ENCODE results near the gene RWDD3.

RWDD3 gene, protein sequence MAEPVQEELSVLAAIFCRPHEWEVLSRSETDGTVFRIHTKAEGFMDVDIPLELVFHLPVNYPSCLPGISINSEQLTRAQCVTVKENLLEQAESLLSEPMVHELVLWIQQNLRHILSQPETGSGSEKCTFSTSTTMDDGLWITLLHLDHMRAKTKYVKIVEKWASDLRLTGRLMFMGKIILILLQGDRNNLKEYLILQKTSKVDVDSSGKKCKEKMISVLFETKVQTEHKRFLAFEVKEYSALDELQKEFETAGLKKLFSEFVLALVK
- total RNA-seq = 0.64 to 2.8 (median 1.7) reads per million in 18 experiments

DNA sequence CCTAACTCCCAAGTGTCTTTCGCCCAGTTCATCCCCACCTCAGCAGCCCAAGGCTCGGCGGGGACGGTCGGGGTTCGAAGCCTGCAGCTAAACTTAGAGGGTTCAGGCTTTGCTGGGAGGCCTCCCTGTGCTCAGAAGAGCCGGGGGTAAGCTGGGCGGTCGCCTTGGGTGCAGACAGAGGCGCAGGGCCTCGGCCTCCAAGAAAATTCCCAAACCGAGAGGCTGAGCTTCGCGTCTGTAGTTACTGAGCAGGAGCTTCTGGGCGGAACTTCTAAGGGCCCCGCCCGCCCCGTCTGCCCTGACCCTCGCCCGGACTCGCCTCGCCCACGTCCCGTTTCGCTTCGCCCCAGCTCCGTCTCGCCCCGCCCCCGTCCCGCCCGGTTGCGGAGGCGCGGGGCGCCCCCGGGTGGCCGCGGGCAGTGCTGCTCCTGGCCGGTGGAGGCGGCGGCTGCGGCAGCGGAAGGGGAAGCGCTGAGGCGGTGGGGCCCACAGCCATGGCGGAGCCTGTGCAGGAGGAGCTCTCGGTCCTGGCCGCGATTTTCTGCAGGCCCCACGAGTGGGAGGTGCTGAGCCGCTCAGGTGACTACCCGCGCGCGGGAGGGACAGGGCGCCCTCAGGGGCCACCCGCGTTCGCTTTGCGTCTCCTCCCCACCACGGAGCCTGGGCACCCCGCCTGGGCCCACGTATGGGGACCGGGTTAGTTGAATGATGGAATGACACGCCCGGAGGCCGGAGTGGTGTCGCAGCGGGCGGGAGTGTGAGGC lies at the start of gene RWDD3:
Gene RWDD3, plus strand, starts transcription at position 474 of the 764 bp plus-strand sequence. Its CDS starts 21 bp downstream, at position 495.
- peak; percentile 94 to 95 for DNase-seq

DNA sequence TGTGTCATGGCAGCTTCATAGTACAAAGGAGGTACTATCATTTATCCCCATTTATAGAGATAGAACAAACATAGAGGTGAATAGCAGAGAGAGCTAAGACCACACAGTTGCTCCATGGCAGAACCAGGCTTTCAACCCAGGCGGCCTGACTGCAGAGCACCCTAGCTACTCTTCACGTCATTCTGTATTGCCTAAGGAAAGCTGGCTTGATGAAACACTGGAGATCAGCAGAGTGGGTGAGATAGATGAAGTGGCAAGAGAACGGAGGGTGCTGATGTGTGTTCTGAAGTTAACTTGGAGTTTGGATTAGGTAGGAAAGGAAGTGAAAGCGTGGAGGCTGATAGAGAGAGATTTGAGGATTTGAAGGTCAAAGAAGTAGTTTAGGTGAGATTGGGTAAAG lies 47.9 kb upstream of the RWDD3 start:
- DNase-seq = no peak

DNA sequence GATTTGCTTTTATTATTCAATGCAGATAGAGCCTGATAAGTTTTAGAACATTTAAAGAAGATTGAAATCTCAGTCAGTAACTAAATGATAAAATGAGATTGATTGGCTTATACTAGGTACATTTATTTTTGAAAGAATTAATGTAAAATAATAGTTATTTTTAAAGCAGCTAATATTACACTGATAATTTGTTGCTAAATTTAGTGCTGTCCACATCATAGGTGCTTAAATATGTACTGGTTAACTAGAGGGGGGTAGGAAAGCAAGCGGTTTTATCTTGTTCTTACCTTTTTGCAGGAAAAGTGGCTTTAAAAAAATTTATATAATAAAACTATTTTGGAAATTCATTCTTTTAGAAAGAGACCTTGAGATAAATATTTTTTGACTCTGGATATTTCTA lies 40.4 kb upstream of the RWDD3 start:
- DNase-seq = no peak

DNA sequence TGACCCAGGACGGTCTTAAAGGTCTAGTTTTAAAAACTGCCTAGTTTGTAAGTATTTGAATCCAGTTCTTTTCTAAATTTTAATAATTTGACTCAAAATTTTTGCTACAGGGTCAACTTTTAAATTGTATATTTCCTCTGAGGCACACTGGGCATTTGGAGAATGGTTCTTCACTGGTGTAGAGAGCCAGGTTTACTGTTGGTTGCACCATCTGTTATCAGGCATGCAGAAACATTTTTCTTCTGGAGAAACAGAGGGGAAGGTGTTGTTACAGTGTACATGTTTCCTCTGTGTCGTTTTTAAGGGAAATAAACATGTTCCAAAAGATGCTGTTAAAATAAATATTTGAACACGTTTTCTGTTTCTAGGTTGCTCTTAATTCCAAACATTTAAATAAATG lies 39.0 kb upstream of the RWDD3 start:
- DNase-seq = no peak

DNA sequence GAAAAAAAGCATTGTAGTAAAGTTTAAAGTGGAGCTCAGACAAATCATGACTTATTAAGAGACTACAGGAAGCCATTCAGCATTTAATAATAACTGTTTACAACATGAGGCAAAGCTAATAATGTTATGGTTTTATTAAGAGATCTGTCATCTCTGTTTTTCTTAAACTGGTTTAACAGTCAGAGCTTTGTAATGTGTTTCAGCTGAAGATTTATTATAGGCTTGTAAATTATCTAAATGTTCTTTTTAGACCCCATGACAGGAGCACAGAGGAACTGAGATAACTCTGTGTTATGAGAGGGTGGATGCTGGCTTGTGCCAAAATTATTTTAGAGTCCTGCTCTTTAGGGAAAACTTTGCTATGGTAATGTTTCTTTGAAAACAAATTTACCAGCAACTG lies 38.0 kb upstream of the RWDD3 start:
- no peak for DNase-seq

DNA sequence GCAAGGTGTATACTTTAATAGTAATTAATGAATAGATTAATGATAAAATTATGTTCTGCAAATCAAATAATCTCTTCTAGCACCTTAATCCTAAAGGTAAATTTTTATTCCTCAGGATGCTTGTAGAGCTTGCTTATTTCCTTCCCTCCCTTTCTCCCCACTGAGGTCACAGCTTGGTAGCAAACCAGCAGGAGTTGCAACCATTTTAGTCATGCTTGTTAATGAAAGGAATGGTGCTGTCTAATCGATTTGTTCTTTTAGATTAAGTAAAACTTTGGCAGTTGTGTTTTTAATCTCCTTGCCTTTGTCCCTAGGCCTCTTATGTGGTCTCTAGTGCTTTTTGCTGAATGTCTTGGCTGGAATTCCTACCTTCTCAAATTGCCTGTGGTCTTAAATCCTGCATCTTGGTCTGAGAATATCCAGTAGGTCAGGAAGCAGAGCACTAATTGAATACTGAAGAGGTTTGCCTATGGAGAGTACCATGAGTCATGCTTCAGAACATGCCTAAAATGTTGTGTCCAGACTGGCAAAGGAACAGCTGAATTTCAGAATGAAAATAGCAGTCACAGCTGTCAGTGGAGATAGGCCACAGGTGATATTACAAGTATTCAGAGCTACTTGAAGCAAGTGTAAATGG lies 36.3 kb upstream of the RWDD3 start:
- no peak for DNase-seq

DNA sequence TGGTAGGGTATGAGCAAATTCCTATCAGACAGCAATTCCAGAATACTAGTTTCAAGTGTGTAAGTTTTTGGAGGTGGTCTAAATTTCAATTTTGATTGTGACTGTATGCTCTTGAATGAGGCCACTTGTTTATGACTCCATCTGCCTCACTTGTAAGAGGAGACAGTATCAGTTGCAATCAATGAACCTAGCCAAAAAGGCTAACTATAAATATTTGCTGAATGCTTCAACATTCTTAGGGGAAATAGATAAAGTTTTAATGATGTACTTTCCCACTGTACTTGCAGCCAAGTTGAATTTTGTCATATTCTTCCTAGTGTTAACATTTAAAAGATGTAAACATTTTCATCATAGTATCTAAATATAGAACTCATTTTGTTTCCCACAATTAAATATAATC lies 32.1 kb upstream of the RWDD3 start:
- no peak for DNase-seq

DNA sequence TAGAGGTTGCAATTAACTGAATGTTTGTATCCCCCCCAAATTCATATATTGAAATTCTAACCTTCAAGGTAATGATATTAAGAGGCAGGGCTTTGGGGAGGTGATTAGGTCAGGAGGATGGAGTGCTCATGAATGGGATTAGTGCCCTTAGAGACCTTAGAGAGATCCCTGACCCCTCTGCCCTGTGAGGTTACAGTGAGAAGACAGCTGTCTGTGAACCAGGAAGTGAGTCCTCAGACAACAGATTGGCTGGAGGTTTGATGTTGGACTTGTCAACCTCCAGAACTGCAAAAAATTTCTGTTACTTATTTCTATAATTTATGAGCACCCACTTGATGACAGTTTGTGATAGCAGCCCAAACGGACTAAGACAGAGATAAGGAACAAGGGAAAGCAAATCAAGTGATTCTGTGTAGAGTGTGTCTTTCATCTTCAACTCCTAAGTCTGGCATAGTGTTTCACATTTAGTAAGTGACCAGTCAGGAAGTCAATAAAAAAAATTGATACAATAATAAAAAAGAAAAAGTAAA lies 30.0 kb upstream of the RWDD3 start:
- no peak for DNase-seq

DNA sequence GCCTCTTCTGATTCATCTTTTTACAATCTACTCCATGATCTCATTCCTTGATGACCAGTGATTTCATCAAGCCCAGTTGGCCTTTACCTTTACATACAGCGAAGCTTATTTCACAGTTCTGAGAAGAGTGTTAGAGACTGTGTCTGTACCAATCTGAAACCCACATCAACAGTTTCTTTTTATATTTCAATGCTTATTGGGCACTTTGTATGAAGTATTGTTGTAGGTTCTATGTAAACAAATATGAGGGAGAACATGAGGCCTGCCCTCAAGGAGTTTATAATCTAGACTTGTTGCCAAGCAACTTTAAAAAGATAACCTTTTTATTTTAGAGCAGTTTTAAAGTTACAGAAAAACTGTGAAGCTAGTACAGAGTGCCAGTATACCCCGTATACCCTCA lies 27.5 kb upstream of the RWDD3 start:
- DNase-seq = no peak

DNA sequence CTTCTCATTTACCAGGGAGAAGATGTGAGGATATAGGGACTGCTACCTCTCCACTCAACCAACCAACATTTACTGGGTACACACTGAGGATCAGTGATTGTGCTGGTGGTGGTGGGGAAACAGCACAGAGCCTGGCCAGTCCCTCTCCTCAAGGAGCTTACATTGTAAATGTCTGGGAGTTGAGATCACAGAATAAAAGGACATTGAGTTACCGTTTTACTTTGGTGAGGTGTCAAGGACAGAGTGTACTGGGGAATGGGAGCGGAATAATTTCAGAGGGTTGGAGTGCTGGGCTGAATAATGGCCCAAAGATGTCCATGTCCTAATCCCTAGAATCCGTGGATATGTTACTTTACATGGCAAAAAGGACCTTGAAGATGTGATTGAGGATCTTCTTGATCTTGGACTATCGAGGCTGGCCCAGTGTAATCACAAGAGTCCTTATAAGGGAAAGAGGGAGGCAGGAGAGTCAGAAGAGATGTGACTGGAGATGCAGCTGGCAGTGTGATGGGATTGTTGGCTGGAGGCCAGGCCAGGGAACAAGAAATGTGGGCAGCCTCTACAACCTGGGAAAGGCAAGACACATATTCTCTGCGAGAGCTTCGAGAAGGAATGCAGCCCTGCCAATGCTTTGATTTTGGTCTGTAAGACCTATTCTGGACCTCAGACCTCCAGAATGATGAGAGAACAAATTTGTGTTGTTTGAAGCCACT lies 26.6 kb upstream of the RWDD3 start:
- DNase-seq = no peak

DNA sequence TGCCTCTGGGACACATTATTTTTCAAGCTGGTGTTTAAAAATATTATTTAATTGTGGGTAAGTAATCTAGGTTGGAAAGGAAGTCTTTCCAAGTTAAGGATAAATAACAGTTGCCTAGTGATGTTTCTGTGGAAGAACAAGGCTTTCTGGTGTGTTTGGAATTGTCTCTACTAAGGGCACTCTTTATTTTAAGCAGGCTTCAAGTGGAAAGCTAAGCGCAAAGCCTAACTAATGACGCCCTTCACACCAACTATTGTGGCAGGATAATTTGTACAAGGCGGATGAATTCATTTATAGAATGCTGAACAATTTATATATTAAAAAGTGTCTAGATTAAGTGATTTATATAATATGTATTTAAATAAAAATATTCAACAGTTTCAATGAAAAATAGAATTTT lies 25.1 kb upstream of the RWDD3 start:
- no peak for DNase-seq

DNA sequence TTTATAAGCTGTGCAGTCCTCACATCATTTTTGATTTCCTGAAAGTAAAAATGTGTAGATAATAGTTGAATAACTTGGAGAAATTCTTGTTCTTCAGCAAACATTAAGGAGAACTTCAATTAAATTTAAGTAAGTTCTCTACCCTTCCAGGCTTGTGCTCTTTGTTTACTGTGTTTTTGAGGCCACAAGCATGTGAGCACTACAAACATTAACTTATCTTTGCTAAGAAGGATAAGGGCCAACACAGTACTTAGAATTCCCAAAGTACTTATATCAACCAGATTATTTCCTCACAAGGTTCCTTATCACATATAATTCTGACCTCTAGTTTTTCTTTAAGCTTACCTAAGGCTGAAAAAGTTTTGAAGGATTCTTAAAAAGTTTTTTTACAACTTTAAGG lies 24.7 kb upstream of the RWDD3 start:
- no peak for DNase-seq

DNA sequence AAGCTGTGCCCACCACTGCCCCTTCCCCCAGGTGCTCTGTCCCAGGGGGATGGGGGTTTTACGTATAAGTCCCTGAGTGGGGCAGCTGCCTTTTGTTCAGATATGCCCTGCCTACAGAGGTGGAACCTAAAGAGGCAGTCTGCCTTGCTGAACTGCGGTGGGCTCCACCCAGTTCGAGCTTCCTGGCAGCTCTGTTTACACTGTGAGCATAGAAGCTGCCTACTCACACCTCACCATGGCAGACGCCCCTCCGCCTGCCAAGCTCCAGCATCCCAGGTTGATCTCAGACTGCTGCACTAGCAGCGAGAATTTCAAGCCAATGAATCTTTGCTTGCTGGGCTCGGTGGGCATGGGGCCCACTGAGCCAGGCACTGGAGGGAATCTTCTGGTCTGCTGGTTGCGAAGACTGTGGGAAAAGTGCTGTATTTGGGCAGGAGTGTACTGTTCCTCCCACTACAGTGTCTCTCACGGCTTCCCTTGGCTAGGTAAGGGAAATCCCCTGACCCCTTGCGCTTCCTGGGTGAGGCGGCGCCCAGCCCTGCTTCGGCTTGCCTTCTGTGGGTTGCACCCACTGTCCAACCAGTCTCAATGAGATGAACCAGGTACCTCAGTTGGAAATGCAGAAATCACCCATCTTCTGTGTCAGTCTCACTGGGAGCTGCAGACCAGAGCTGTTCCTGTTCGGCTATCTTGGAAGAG lies 17.6 kb upstream of the RWDD3 start:
- DNase-seq = no peak

DNA sequence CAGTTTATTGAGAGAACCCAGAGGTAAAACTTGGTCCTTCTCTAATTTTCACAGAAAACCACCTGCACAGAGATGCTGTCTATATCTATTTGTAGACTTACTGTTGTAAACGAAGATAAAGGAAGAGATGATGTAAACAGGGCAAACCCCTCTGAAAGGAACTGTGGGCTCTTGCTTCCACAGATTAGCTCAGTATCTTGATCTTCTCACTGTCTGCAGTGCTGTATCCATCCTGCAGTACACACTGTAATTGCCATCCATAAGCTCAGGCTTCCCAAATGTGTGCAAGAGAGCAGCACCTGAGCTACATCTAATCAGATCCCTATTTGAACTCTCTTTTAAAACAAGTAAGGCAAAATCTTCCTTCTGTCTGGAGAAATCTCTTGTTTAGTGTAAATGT lies 16.6 kb upstream of the RWDD3 start:
- DNase-seq = no peak

DNA sequence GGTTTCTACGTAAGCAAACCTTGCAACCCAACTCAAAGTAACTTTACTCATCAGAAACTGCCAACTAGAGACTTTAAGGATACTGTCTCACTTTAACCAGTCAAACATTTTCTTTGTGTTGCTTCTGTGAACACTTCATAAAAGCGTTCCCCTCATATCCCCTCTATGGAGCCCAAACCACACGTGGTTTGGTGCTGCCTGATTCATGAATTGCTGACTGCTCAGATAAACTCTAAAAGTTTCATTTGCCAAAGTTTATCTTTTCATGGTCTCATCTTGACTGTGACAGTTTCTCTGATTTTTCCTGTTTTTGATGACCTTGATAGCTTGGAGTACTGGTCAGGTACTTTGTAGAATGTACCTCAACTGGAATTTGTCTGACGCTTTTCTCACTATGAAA lies 14.6 kb upstream of the RWDD3 start:
- DNase-seq = no peak

DNA sequence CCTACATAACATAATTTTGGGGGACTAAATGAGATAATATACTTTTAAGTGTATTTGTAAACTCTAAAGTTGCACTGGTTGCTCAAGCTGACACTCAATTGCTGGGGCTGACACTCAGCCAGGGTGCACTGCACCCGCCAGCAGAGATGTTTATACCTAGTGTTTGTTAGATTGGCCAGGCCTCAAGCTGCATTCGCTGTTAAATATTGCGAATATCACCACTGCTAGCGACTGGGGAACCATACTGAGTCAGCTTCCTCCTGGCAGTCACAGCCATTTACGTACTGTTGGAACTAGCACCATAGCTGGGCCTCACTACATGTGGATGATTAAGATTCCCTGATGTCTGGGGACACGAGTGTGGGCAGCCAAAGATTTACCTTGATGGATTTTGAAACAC lies 12.7 kb upstream of the RWDD3 start:
- no peak for DNase-seq

DNA sequence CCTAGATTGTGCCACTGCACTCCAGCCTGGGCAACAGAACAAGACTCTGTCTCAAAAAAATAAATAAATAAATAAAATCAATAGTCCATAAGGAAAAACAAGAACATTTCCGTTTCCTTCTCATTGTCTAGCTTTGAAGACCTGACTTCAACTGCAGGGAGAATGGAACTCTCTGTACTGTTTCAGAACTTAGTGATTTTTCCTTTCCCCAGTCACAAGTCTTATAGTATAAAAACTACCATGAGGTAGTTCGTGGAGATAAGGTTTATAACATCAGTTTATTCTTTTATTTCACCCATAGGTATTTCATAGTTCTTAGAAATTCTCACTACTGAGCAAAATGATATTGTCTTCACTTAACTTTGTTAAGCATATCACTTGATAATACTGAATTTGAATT lies 11.4 kb upstream of the RWDD3 start:
- no peak for DNase-seq

DNA sequence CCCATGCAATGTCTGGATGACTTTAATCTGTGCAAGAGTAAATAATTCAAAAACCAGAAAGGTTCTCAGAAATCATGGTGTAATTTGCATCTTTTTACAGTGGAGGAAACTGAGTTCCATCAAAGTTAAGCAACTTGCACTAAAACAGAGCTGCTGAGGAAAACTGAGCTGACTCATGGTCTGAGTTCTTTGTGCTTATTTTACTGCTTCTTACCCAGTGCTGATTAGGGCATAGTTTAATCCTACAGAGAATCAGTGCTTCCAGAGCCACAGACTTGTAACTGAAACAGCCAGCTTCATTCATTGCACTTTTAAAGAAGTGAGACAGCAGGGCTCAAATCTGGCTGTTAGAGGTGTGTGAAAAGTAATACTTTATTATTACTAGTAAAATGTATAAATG lies 10.9 kb upstream of the RWDD3 start:
- DNase-seq = no peak

DNA sequence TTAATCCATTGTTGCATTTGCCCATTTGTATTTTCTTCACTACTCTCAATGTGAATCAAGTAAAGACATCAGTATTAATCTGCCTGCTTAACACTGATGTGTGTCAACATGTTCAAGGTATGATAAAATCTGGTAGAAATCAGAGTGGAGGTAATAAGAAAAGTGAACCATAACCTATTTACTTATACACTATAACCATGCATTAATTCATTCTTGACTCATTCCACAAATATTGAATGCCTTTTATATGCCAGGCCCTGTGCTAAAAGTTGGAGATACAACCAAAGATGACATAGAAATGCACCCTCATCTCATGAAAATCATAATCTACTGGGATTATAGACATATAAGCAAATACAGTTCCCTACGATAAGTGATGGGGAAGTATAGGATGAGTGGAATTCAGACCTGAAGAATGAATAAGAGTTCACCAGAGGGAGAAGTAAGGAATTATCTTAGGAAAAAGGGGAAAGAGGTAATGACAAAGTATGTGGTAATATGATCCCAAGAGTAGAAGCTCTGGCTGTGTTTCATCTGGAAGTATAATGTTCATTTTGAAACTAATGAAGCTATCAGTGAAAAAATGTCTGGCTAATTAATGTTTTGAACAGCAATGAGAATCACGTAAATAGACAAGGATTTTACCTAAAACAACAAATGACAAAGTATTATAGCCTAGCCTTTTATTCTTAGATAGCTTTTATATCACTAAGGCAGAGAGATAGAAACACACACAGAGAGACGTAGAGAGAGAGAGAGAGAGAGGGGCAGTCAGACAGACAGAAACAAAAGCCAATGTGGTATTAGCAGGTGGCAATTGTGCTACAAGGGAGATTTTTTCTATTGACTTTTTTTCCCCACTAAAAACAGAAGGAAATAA lies 7.0 kb upstream of the RWDD3 start:
- no peak for DNase-seq

DNA sequence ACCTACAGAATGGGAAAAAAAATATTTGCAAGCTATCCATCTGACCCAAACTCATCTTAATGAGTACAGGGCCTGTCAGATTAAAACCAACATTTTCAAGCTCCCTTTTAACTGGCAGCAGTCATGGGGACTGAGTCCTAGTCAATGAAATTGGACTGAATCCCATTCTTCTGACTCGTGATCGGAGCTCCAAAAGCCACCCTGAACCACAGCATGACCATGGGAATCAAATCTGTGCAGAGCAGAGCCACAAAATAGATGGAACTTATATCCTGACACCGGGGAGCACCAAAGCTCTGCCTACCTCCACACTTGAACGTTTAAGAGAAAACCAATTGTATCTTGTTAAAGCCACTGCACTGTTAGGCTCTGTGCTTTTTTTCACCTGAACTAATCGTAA lies 5.0 kb upstream of the RWDD3 start:
- no peak for DNase-seq

DNA sequence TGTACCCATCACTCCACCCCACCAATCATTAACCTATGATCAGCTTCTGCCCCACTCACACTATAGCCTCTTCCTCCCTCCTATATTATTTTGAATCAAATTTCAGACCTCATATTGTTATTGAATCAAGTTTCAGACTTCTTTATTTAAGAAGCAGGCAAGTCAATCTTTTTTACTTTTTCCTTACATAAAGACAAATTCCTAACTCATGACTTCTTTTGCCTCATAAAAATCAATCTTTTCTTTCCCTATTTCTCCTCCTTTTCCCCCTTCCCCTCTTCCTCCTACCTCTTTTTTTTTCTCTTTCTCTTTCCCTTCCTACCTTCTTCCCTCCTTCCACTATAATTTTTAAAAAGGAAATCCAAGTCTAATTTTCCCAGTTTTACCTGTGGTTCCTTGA lies 4.3 kb upstream of the RWDD3 start:
- DNase-seq = no peak

Measured in inflammatory macrophage (primary cell).